Fibroblast of skin of left biceps (primary cell): ENCODE data around the gene MMP10.
"Not testable (repeated sequence)": the region's sequence is repeated elsewhere in the genome, so short reads cannot be mapped to it uniquely, and the experiment has no call there.

Experiments
- DNase-seq, 2 experiments: peaks; one replicate each; pipeline ENCODE4 v3.0.0-alpha.2; 2013; ENCODE audit warnings: low read depth in 2 of 2

MMP10 gene

DNA sequence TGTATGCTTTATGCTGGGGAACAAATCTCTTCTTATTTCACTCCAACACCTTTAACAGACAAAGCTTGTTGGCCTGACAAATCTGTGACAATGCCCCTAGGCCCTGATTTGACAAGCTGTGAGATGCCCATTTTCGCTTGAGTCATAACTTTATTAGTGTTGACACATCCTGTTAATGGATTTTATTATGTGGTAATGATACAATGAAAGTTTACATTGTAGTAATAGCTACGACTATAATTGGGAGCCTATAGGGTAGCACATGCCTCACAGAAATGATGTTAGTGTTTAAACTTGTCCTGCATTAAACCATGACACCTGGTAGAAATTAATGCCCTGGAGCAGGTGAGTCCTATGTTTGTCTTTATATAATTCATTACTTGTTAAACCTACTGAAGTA is 3.3 kb upstream of the MMP10 start:
- no peak for DNase-seq

- DNase-seq: no peak
Observed at GRCh38 chr11:102783016-102783415, 2.6 kb upstream of the MMP10 start.

- DNase-seq: no peak
Observed at GRCh38 chr11:102781676-102782075, 1.2 kb upstream of the MMP10 start.

DNA sequence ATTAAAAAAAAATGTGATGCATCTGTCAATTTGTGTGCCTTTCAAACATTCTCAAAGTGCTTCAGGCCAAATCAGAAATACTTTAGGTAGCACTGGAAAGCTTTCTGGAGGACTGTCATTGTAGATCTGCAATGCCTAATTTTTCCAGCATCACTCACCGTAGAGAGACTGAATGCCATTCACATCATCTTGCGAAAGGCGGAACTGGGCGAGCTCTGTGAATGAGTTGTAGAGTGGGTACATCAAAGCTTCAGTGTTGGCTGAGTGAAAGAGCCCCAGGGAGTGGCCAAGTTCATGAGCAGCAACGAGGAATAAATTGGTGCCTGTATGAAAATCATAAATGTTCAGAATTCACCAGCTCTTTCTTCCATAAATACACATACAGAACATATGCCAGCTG is 4.0 kb downstream of the MMP10 start:
- DNase-seq: no peak

GRCh38 chr11:102773386-102773785 is 7.0 kb downstream of the MMP10 start:
- no peak for DNase-seq

DNA sequence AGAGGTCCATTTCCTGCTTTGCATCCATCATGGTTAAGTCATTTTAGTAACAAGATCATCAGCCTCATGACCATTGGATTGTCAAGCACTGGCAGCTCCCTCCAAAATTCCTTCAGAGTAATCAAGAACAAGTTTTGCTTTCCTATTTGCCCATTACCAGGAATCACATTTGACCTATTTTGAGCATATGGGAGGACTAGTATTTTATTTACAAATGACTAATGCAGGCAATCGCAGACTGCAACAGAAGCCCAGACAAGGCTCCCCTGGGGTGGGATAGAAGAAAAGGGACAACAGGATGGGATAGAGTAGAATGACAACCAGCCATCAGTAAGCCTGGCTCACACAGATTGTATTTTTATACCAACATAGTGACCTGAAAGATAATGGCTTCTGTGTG is 9.1 kb downstream of the MMP10 start:
- no peak for DNase-seq

DNA sequence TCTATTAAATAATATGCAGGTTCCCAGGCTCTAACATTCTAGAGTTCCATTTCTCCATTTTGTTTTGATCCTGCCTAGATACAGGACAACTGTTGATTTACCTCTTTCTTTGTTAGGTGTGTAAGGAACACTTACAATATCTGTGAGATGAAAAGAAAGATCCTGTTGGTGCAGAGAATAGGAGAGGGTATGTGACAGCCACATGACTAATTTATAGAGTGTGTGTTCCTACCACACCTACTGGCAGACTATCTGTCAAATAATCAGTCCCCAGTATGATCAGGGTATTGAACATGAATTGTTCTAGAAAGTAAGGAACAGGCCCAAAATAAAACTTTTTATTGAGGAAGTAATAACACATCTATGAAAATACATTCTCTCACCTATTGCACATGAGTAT is 10.2 kb downstream of the MMP10 start:
- DNase-seq: no peak

- no peak for DNase-seq
Observed at GRCh38 chr11:102767800-102768199, 12.6 kb downstream of the MMP10 start.

GRCh38 chr11:102763440-102763839 is 17.0 kb downstream of the MMP10 start:
- DNase-seq: no peak

- no peak for DNase-seq
Observed at GRCh38 chr11:102762361-102762767, 18.1 kb downstream of the MMP10 start.

- DNase-seq: peak; percentile 72 to 81
Observed at GRCh38 chr11:102761646-102762238, 18.7 kb downstream of the MMP10 start.

DNA sequence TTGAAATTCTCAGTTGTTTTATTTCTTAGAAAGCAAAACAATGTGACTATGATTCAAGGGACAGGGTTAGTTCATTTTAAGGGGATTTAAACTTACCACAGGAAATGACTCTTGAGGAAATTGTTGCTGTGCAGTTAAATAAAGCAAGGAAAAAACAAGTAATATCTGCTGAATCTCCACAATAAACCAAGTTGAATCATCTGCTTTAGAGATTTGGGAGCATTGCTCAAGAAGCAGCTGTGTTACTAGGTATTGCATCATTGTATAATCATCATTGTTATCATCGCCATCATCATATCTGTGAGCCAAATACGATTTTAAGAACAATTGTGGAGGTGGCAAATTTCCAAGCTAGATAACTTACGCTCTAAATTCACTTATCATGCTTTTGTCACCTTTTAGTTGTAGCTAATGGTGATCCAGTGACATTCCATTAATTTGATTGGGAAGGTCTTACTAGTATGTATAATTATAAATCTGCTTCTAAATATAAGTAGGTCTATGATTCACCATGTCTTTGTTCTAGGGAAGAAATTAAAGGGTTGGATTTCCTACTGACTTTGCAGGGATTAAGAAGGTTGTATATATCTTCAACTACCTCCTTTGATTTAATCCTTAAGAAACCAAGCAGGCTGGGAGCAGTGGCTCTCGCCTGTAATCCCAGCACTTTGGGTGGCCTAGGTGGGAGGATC is 19.9 kb downstream of the MMP10 start:
- DNase-seq: peak; percentile 92 to 95

DNA sequence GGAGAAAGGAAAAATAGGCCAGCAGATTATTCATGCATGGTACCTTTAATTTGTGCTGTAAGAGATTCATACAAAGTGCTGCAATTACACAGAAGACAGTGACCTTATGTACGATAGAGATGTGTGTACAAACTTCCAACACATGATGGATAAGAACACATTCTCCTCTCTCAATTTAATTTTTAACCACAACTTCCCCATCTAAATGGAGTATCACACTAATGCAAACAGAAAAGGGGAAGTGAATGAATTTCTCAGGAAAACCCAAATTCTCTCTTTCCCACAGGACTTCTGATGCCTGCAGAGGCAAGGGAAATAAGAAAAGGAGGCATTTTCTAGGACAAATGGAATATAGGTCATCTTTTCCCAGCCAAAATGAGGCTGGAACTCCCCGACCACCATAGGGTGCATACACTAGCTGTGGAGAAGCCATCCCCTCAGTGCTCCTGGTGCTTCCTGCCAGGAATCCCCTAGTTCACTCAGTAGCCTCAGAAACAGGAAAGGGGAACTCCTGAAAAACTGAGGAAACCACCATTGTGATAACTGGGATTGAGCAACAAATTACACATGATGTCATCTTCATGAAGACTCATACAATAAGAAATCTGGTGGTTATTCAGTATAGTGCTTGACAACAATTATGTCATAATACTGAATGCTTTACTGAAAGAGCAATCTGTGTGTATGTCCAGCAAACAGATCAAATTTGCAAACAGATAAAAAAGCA is 22.4 kb downstream of the MMP10 start:
- no peak for DNase-seq

DNA sequence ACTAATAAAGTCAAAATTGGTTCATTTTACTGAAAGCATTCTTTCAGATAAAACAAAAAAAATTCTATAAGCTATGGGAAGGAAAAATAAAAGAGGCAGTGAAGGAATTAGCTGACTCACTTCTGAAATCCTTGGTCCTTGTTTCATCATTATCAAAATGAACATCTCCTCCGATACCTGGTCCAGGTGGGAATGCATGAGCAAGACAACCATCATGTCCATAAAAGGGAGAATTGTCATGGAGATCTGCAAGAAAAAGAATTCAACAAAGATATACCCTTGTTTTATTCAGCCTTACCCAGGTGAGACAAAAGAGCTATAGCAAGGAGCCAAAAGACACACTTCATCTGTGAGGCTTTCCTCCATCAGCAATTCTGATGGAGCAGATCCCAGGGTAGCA is 27.2 kb downstream of the MMP10 start:
- DNase-seq: no peak

- no peak for DNase-seq
Observed at GRCh38 chr11:102751673-102752072, 28.8 kb downstream of the MMP10 start.

DNA sequence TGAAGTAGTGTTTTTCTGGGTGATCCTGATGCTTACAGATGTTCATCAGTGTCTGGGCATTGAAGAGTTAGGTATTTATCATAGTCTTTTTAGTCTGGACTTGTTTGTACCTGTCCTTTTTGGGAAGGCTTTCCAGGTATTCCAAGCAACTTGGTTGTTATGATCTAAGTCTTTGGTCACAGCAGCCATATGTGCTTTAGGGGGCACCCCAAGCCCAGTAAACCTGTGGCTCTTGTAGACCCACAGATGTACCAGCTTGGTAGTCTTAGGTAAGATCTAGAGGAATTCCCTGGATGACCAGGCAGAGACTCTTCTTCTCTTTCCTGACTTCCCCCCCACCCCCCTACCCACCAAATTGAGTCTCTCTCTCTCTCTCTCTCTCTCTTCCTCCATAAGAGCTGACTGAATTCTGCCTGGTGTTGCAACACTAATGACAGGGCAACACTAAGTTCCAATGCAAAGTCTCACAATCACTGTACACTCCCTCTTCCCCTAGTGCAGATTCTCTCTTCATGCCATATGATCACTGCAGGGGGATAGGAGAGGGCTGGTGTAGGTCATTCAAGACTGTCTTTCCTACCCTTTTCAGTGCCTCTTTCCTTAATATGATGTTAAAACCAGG is 31.2 kb downstream of the MMP10 start:
- no peak for DNase-seq

- DNase-seq: not testable (repeated sequence)
Observed at GRCh38 chr11:102746746-102747578, 33.5 kb downstream of the MMP10 start.

GRCh38 chr11:102734650-102735049 is 45.8 kb downstream of the MMP10 start:
- no peak for DNase-seq

DNA sequence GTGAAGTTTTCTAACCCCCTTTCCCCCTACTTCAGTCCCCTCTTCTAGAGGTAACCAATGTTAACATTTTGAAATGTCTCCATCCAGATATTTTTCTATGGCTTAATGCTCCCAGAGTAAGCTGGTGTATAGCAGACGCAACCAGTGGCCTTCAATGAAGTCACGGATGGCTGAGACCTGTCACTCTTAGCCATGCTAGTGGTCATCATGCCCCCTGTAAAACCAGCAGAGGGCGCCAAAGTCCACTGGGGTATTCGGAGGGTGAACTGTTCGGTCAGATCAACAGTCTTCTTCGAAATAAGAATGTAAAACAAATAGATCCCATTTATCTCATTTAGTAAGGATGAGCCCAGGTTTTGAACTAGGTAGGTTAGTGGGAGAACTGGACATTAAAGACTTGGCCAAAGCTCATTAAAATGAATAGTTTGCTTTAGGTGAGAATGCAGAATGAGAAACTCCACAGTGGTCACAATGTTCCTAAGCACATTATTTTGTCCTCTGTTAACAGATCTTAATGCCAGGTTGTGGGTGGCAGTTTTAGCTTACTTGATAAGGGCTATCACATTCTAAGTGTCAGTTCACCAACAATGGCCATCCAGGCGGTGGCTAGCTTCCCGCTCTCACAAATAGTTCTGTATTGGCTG is 47.1 kb downstream of the MMP10 start:
- DNase-seq: peak in 1 of 2 experiments; percentile 17

- DNase-seq: not testable (repeated sequence)
Observed at GRCh38 chr11:102730944-102731343, 49.5 kb downstream of the MMP10 start.
